H1 (cell line): ENCODE measurements around the gene CADM1. TPM values are rescaled to one million over a fixed set of nuclear protein-coding genes. Genes with fewer than 3 reads are reported as not detected.

Experiments used
- CTCF ChIA-PET: fragments of 300-600 bp; sonication (Branson Sonifier 250); formaldehyde crosslinking; loops from one replicate; lab custom pipeline; 2021; ENCODE audit not compliant: partially characterized antibody; lab: Charles Lee
- POLR2A ChIA-PET: fragments of 300-600 bp; sonication (Branson Sonifier 250); formaldehyde crosslinking; loops from one replicate; lab custom pipeline; 2021; ENCODE audit warnings: inconsistent platforms; ENCODE audit not compliant: partially characterized antibody; lab: Charles Lee
- DNase-seq, 2 experiments: peaks; one replicate each; pipeline versions ENCODE4 v3.0.0 to v3.0.0-alpha.2; 2010 to 2022; ENCODE audit warnings: low spot score in 2 of 2, low read depth in 1 of 2, mixed read lengths in 1 of 2
- FAIRE-seq: peaks from 2 replicates; lab custom pipeline; 2011; peaks lifted over from hg19 to GRCh38; lab: Jason Lieb, UNC
- H2AFZ ChIP-seq: 2 replicates; pipeline ENCODE4 v1.8.1; 2012; ENCODE audit warnings: low read length, inconsistent platforms
- H2AK5ac ChIP-seq: 2 replicates; pipeline ENCODE4 v1.6.1; 2013; ENCODE audit warnings: low read depth, low read length
- H2BK120ac ChIP-seq: replicated peaks from 2 replicates; pipeline ENCODE3; 2013; ENCODE audit warnings: low read depth, low read length, inconsistent platforms
- H2BK12ac ChIP-seq: 2 replicates; pipeline ENCODE4 v1.6.1; 2013; ENCODE audit warnings: low read depth, low read length
- H2BK15ac ChIP-seq: 2 replicates; pipeline ENCODE4 v1.6.1; 2013; ENCODE audit warnings: low read length
- H2BK20ac ChIP-seq: 2 replicates; pipeline ENCODE4 v1.6.1; 2013; ENCODE audit warnings: low read length
- H2BK5ac ChIP-seq: 2 replicates; pipeline ENCODE4 v1.6.1; 2013; ENCODE audit warnings: low read depth, low read length
- H3K14ac ChIP-seq: 2 replicates; pipeline ENCODE4 v1.6.1; 2013; ENCODE audit warnings: inconsistent platforms; ENCODE audit not compliant: insufficient read length
- H3K18ac ChIP-seq: 2 replicates; pipeline ENCODE4 v1.6.1; 2013; ENCODE audit warnings: low read length; ENCODE audit errors: extremely low read depth
- H3K23ac ChIP-seq: 2 replicates; pipeline ENCODE4 v1.6.1; 2013; ENCODE audit warnings: inconsistent platforms; ENCODE audit not compliant: insufficient read length
- H3K23me2 ChIP-seq: 2 replicates; pipeline ENCODE4 v1.6.1; 2013; ENCODE audit warnings: low read depth, low read length
- H3K27ac ChIP-seq: 2 replicates; pipeline ENCODE4 v1.6.1; 2011; ENCODE audit warnings: low read depth, low read length, inconsistent platforms
- H3K27me3 ChIP-seq, 4 experiments: replicated peaks in 1 of 4; 1 replicate in 1 of 4; 2 replicates in 3 of 4; pipeline versions ENCODE4 v1.6.1 to v1.8.1; 2011 to 2013; ENCODE audit warnings: low read length in 3 of 4, mild to moderate bottlenecking in 3 of 4, inconsistent platforms in 2 of 4, mixed read lengths in 2 of 4, moderate library complexity in 1 of 4; ENCODE audit not compliant: control insufficient read depth in 3 of 4, insufficient read depth in 3 of 4; ENCODE audit errors: extremely low read depth in 1 of 4
- H3K36me3 ChIP-seq, 4 experiments: 2 replicates each; pipeline versions ENCODE4 v1.6.1 to v1.8.1; 2011 to 2013; ENCODE audit warnings: mild to moderate bottlenecking in 4 of 4, low read length in 3 of 4, moderate library complexity in 2 of 4, control low read depth in 1 of 4, inconsistent platforms in 1 of 4; ENCODE audit not compliant: insufficient read depth in 4 of 4, control insufficient read depth in 2 of 4
- H3K4ac ChIP-seq: replicated peaks from 2 replicates; pipeline ENCODE3; 2013; ENCODE audit warnings: low read length, low read depth, mixed read lengths, inconsistent platforms; ENCODE audit not compliant: insufficient read length
- H3K4me1 ChIP-seq, 4 experiments: replicated peaks in 1 of 4; 1 replicate in 1 of 4; 2 replicates in 3 of 4; pipeline versions ENCODE4 v1.6.1 to v1.8.1; 2011 to 2013; ENCODE audit warnings: low read length in 3 of 4, inconsistent platforms in 2 of 4, mixed read lengths in 1 of 4; ENCODE audit not compliant: insufficient read depth in 4 of 4, control insufficient read depth in 3 of 4
- H3K4me2 ChIP-seq, 2 experiments: 2 replicates each; pipeline versions ENCODE4 v1.6.1 to v1.8.1; 2011 to 2013; ENCODE audit warnings: low read depth in 2 of 2, low read length in 2 of 2, control low read depth in 1 of 2, inconsistent platforms in 1 of 2, mild to moderate bottlenecking in 1 of 2; ENCODE audit not compliant: insufficient read depth in 1 of 2
- H3K4me3 ChIP-seq, 4 experiments: fragments of 200-600, 300-600 bp in 1 of 4; sonication (generic), shearing (Covaris generic), sonication (Bioruptor Twin) in 1 of 4; 2 replicates each; pipeline versions ENCODE4 v1.5.1 to v1.8.1; 2011 to 2016; ENCODE audit warnings: low read length in 4 of 4, low read depth in 3 of 4, control low read depth in 2 of 4, inconsistent platforms in 2 of 4, mild to moderate bottlenecking in 2 of 4, mixed read lengths in 1 of 4, moderate library complexity in 1 of 4; ENCODE audit not compliant: insufficient read depth in 2 of 4; ENCODE audit errors: extremely low read depth in 1 of 4
- H3K56ac ChIP-seq: replicated peaks from 2 replicates; pipeline ENCODE3; 2013; ENCODE audit warnings: low read depth, mild to moderate bottlenecking, mixed read lengths, low read length, inconsistent platforms; ENCODE audit not compliant: insufficient read length
- H3K79me1 ChIP-seq: 2 replicates; pipeline ENCODE4 v1.6.1; 2013; ENCODE audit warnings: low read depth, low read length, control low read depth
- H3K79me2 ChIP-seq, 2 experiments: 2 replicates each; pipeline versions ENCODE4 v1.6.1 to v1.8.1; 2012 to 2013; ENCODE audit warnings: low read length in 2 of 2, mild to moderate bottlenecking in 2 of 2, inconsistent platforms in 1 of 2; ENCODE audit not compliant: insufficient read depth in 2 of 2, control insufficient read depth in 1 of 2
- H3K9ac ChIP-seq, 4 experiments: replicated peaks in 1 of 4; 1 replicate in 1 of 4; 2 replicates in 3 of 4; pipeline versions ENCODE4 v1.6.1 to v1.8.1; 2011 to 2013; ENCODE audit warnings: low read depth in 3 of 4, low read length in 3 of 4, control low read depth in 2 of 4, mild to moderate bottlenecking in 2 of 4, moderate library complexity in 2 of 4, inconsistent platforms in 1 of 4; ENCODE audit errors: extremely low read depth in 1 of 4
- H3K9me3 ChIP-seq, 2 experiments: 2 replicates each; pipeline versions ENCODE4 v1.6.1 to v1.8.1; 2012 to 2013; ENCODE audit warnings: mild to moderate bottlenecking in 2 of 2, moderate library complexity in 2 of 2, control low read depth in 1 of 2, inconsistent platforms in 1 of 2, low read depth in 1 of 2, low read length in 1 of 2, mixed read lengths in 1 of 2; ENCODE audit not compliant: insufficient read depth in 2 of 2
- H4K20me1 ChIP-seq, 2 experiments: replicated peaks in 1 of 2; 2 replicates each; pipeline versions ENCODE3 to v1.8.1; 2011 to 2013; ENCODE audit warnings: inconsistent platforms in 2 of 2, low read length in 2 of 2, mild to moderate bottlenecking in 1 of 2; ENCODE audit not compliant: insufficient read depth in 2 of 2, control insufficient read depth in 1 of 2
- H4K5ac ChIP-seq: 2 replicates; pipeline ENCODE4 v1.6.1; 2013; ENCODE audit warnings: low read length, low read depth, mixed read lengths, inconsistent platforms; ENCODE audit not compliant: insufficient read length
- H4K8ac ChIP-seq: 2 replicates; pipeline ENCODE4 v1.8.0; 2013; ENCODE audit warnings: mild to moderate bottlenecking, moderate library complexity, low read length, inconsistent platforms; ENCODE audit not compliant: insufficient read depth; ENCODE audit errors: extremely low read depth
- H4K91ac ChIP-seq: replicated peaks from 2 replicates; pipeline ENCODE3; 2013; ENCODE audit warnings: low read length, mixed read lengths, inconsistent platforms; ENCODE audit not compliant: insufficient read length
- BACH1 ChIP-seq: IDR thresholded peaks from 2 replicates; pipeline ENCODE4 v1.6.1; 2012; ENCODE audit warnings: low read length, improper control_type of control experiment
- BRCA1 ChIP-seq: IDR thresholded peaks from 2 replicates; pipeline ENCODE4 v1.6.1; 2012; ENCODE audit warnings: low read depth, low read length, improper control_type of control experiment
- E2F6 ChIP-seq: IDR thresholded peaks from 2 replicates; pipeline ENCODE4 v1.6.1; 2012; ENCODE audit warnings: inconsistent platforms
- JUND ChIP-seq: IDR thresholded peaks from 2 replicates; pipeline ENCODE4 v1.6.1; 2011; ENCODE audit warnings: mild to moderate bottlenecking, improper control_type of control experiment, low read length
- KDM4A ChIP-seq: IDR thresholded peaks from one replicate; pipeline ENCODE4 v1.7.1; 2012; ENCODE audit warnings: low read depth, mild to moderate bottlenecking, moderate library complexity, low read length, inconsistent platforms; ENCODE audit not compliant: severe bottlenecking
- RBBP5 ChIP-seq: IDR thresholded peaks from 2 replicates; pipeline ENCODE4 v1.7.1; 2012; ENCODE audit warnings: low read depth, mild to moderate bottlenecking, inconsistent platforms, low read length, moderate library complexity, borderline replicate concordance
- SIX5 ChIP-seq: IDR thresholded peaks from 2 replicates; pipeline ENCODE4 v1.6.1; 2011; ENCODE audit warnings: mild to moderate bottlenecking, low read depth, low read length
- SP4 ChIP-seq: IDR thresholded peaks from 2 replicates; pipeline ENCODE4 v1.6.1; 2012; ENCODE audit warnings: low read length, inconsistent platforms
- ZNF274 ChIP-seq: IDR thresholded peaks from 2 replicates; pipeline ENCODE4 v1.7.0; 2012; ENCODE audit warnings: low read length, borderline replicate concordance; ENCODE audit errors: extremely low read depth
- WGBS, 2 experiments: shearing (Covaris generic) in 1 of 2; methylation state at CpG; one replicate each; pipeline versions ENCODE4 v1.1.6 to v1.1.7; 2013 to 2015; ENCODE audit warnings: low lambda C conversion rate in 2 of 2, mixed read lengths in 2 of 2, inconsistent platforms in 1 of 2, low coverage in 1 of 2, missing lambda C conversion rate in 1 of 2; ENCODE audit not compliant: insufficient replicate concordance in 2 of 2, insufficient coverage in 1 of 2, insufficient read length in 1 of 2; ENCODE audit errors: extremely low coverage in 1 of 2, missing lambda C conversion rate in 1 of 2; 5-methylcytosine and 5-hydroxymethylcytosine counted together
- polyA plus RNA-seq, 7 experiments: library from polyadenylated mRNA; depleted of rRNA in 3 of 7; stranded (reverse) in 5 of 7; unstranded in 2 of 7; fragments of >200 nt in 5 of 7; fragments of 200-250 nt in 2 of 7; gene quantifications; 1 replicate in 5 of 7; 2 replicates in 1 of 7; 4 replicates in 1 of 7; pipeline versions ENCODE4 v1.2.1 to v1.2.3, GENCODE V29; 2011 to 2013; ENCODE audit warnings: missing spikeins in 2 of 7, mixed read lengths in 2 of 7
- total RNA-seq: library from RNA; stranded (reverse); fragmentation: NEBNext Ultra II Directional; extraction: Animal tissue kit (Norgen Biotek cat#: 25700); gene quantifications from 2 replicates; pipeline ENCODE4 v1.2.1, GENCODE V29; 2021

Gene CADM1
- total and polyA plus RNA-seq, 2 of the 8 experiments (the other 6 are each of a cell fraction or from before 2014, with no cell fraction given): 8.3 to 25.3 TPM

- H3K18ac ChIP-seq: no peak overlapping the region
- no peak overlapping the region for H2BK5ac ChIP-seq
- FAIRE-seq: no peak
- no peak overlapping the region for H3K27ac ChIP-seq
- H3K9ac ChIP-seq: no peak overlapping the region
- H2BK12ac ChIP-seq: no peak overlapping the region
- H3K4me1 ChIP-seq: no peaks in the 10 kb centered on the region
- H3K36me3 ChIP-seq: no peaks in the 10 kb centered on the region
- H4K91ac ChIP-seq: no peak overlapping the region
- WGBS, 2 experiments: 82% methylated on average over 1 of the region's 1 CpG; no CpG with 5 or more reads in 1 of the 2 experiments
- ChIA-PET POLR2A (no interaction called here), CTCF (interaction anchor here (0.6 kb wide), 2 partner anchors 249 to 1459 kb away, joined by 3 read pairs; no protein-coding TSS in a partner anchor)
- H2BK120ac ChIP-seq: no peak overlapping the region
- H3K56ac ChIP-seq: no peak overlapping the region
- H4K20me1 ChIP-seq: peaks cover 0 to 10% of the 10 kb centered on the region in 2 experiments
- peaks cover 2% of the 10 kb centered on the region; the same call in 1 of the 2 replicates for H3K79me1 ChIP-seq
- H3K4me3 ChIP-seq: no peak overlapping the region
- H4K5ac ChIP-seq: no peak overlapping the region
- H3K23me2 ChIP-seq: peaks cover 22% of the 10 kb centered on the region; the same call in 1 of the 2 replicates
- no peak overlapping the region for H3K4ac ChIP-seq
- no peak overlapping the region for H2BK20ac ChIP-seq
- no peaks in the 10 kb centered on the region for H3K79me2 ChIP-seq
- H2AK5ac ChIP-seq: no peak overlapping the region
- H3K23ac ChIP-seq: no peak overlapping the region
- no peaks in the 10 kb centered on the region for H3K27me3 ChIP-seq
- H4K8ac ChIP-seq: no peak overlapping the region
- no peak for TF ChIP-seq BRCA1
- no peak for TF ChIP-seq RBBP5
- TF ChIP-seq SP4: no peak
- TF ChIP-seq SIX5: no peak
- no peak for TF ChIP-seq KDM4A
- no peak for TF ChIP-seq BACH1
- TF ChIP-seq E2F6: no peak
- no peak for TF ChIP-seq JUND
- no peak for TF ChIP-seq ZNF274
- TF ChIP-seq, all 59 proteins: peak for 0
- Histone ChIP-seq H3K14ac (no peak overlapping the region), H2BK15ac (no peak overlapping the region), H3K4me2 (no peak overlapping the region), H2AFZ (no peak overlapping the region), H3K9me3 (no peaks in the 10 kb centered on the region)
- DNase-seq: no peak
Observed at GRCh38 chr11:115151010-115151409, 353.2 kb downstream of the CADM1 start.
